IMR-90 (cell line): Measurements from ENCODE around the gene ACAD11. TPM values are rescaled to one million over a fixed set of nuclear protein-coding genes. Genes with fewer than 3 reads are reported as not detected.

Source experiments
- ATAC-seq: fragments of 200-7000 bp; cut with Tn5 transposase; 2 replicates; pipeline ENCODE4 v1.9.1; 2020; ENCODE audit warnings: low read depth, mild to moderate bottlenecking, moderate library complexity
- BruUV-seq: library from RNA; stranded (reverse); fragments of 400-500 nt; replicated peaks from 2 replicates; lab custom pipeline; 2021; lab: Mats Ljungman, UMichigan
- CTCF ChIA-PET: fragments of 300-600 bp; formaldehyde crosslinking; extraction: SDS; loops from one replicate; lab custom pipeline; 2021; ENCODE audit warnings: antibody characterized with exemption; lab: Yijun Ruan, JAX
- POLR2A ChIA-PET: fragments of 300-600 bp; sonication (Branson Sonifier 250); formaldehyde crosslinking; loops from one replicate; lab custom pipeline; 2022; ENCODE audit warnings: antibody characterized with exemption; ENCODE audit not compliant: unreplicated experiment; lab: Charles Lee
- DNase-seq: peaks from one replicate; pipeline ENCODE4 v3.0.0; 2013
- H2AFZ ChIP-seq: replicated peaks from 2 replicates; pipeline ENCODE3; 2013; ENCODE audit warnings: low read length, mild to moderate bottlenecking; ENCODE audit not compliant: poor library complexity
- H2AK5ac ChIP-seq: 2 replicates; pipeline ENCODE4 v1.6.1; 2013; ENCODE audit warnings: low read depth, low read length, inconsistent platforms
- H2AK9ac ChIP-seq: replicated peaks from 2 replicates; pipeline ENCODE3; 2013; ENCODE audit warnings: mild to moderate bottlenecking, low read depth, low read length, moderate library complexity; ENCODE audit not compliant: poor library complexity
- H2BK120ac ChIP-seq: 2 replicates; pipeline ENCODE4 v1.6.1; 2013; ENCODE audit warnings: low read depth, low read length, inconsistent platforms
- H2BK15ac ChIP-seq: 3 replicates; pipeline ENCODE4 v1.6.1; 2013; ENCODE audit warnings: low read depth, low read length, inconsistent platforms
- H2BK20ac ChIP-seq: 2 replicates; pipeline ENCODE4 v1.6.1; 2013; ENCODE audit warnings: low read depth, mild to moderate bottlenecking, inconsistent platforms, low read length, moderate library complexity
- H2BK5ac ChIP-seq: 2 replicates; pipeline ENCODE4 v1.6.1; 2013; ENCODE audit warnings: mild to moderate bottlenecking, low read depth, low read length, inconsistent platforms; ENCODE audit not compliant: poor library complexity, severe bottlenecking
- H3K14ac ChIP-seq: replicated peaks from 2 replicates; pipeline ENCODE4 v1.6.1; 2013; ENCODE audit warnings: low read depth, low read length, inconsistent platforms
- H3K18ac ChIP-seq: 2 replicates; pipeline ENCODE4 v1.6.1; 2013; ENCODE audit warnings: low read depth, low read length, control low read depth
- H3K23ac ChIP-seq: 2 replicates; pipeline ENCODE4 v1.6.1; 2013; ENCODE audit warnings: low read depth, low read length, inconsistent platforms
- H3K27ac ChIP-seq: 2 replicates; pipeline ENCODE4 v1.5.1; 2013; ENCODE audit warnings: mild to moderate bottlenecking, control low read depth, low read length; ENCODE audit not compliant: insufficient read depth
- H3K27me3 ChIP-seq: 2 replicates; pipeline ENCODE4 v1.6.1; 2013; ENCODE audit warnings: low read length; ENCODE audit not compliant: control insufficient read depth, insufficient read depth
- H3K36me3 ChIP-seq: 2 replicates; pipeline ENCODE4 v1.6.1; 2013; ENCODE audit warnings: low read length, mixed read lengths; ENCODE audit not compliant: control insufficient read depth, insufficient read depth
- H3K4ac ChIP-seq: 2 replicates; pipeline ENCODE4 v1.6.1; 2013; ENCODE audit warnings: low read depth, low read length, inconsistent platforms
- H3K4me1 ChIP-seq: 2 replicates; pipeline ENCODE4 v1.6.1; 2013; ENCODE audit warnings: low read length, mixed read lengths; ENCODE audit not compliant: control insufficient read depth, insufficient read depth
- H3K4me2 ChIP-seq: 2 replicates; pipeline ENCODE4 v1.6.1; 2013; ENCODE audit warnings: low read depth, mild to moderate bottlenecking, control low read depth, low read length, moderate library complexity
- H3K4me3 ChIP-seq: 2 replicates; pipeline ENCODE4 v1.5.1; 2013; ENCODE audit warnings: low read depth, mild to moderate bottlenecking, control low read depth, low read length, moderate library complexity; ENCODE audit not compliant: insufficient read depth
- H3K56ac ChIP-seq: 2 replicates; pipeline ENCODE4 v1.6.1; 2013; ENCODE audit warnings: low read length, inconsistent platforms; ENCODE audit not compliant: insufficient read depth; ENCODE audit errors: extremely low read depth
- H3K79me1 ChIP-seq, 2 experiments: 2 replicates each; pipeline ENCODE4 v1.6.1; 2013; ENCODE audit warnings: low read length in 2 of 2, inconsistent platforms in 1 of 2, low read depth in 1 of 2
- H3K9ac ChIP-seq: 2 replicates; pipeline ENCODE4 v1.6.1; 2013; ENCODE audit warnings: low read depth, low read length, control low read depth
- H3K9me1 ChIP-seq: 2 replicates; pipeline ENCODE4 v1.6.1; 2013; ENCODE audit warnings: low read length, inconsistent platforms; ENCODE audit not compliant: insufficient read depth
- H3K9me3 ChIP-seq: 2 replicates; pipeline ENCODE4 v1.6.1; 2013; ENCODE audit warnings: low read length; ENCODE audit not compliant: control insufficient read depth, insufficient read depth
- H4K20me1 ChIP-seq: 2 replicates; pipeline ENCODE4 v1.6.1; 2013; ENCODE audit warnings: low read length, inconsistent platforms; ENCODE audit not compliant: insufficient read depth
- H4K5ac ChIP-seq: 2 replicates; pipeline ENCODE4 v1.6.1; 2013; ENCODE audit warnings: mild to moderate bottlenecking, low read depth, low read length, control low read depth
- H4K8ac ChIP-seq, 2 experiments: 2 replicates each; pipeline ENCODE4 v1.6.1; 2013; ENCODE audit warnings: low read depth in 2 of 2, low read length in 2 of 2, control low read depth in 1 of 2, inconsistent platforms in 1 of 2
- H4K91ac ChIP-seq: 2 replicates; pipeline ENCODE4 v1.6.1; 2013; ENCODE audit warnings: low read depth, low read length, inconsistent platforms; ENCODE audit not compliant: insufficient read depth
- CEBPB ChIP-seq: IDR thresholded peaks from 2 replicates; pipeline ENCODE4 v1.6.1; 2012; ENCODE audit warnings: low read depth, low read length, improper control_type of control experiment
- FOS ChIP-seq: fragments of 150-350 bp; IDR thresholded peaks from 2 replicates; pipeline ENCODE4 v1.6.1; 2016; ENCODE audit warnings: low read depth, low read length
- NFE2L2 ChIP-seq: fragments of 150-350 bp; IDR thresholded peaks from 2 replicates; pipeline ENCODE4 v1.6.1; 2016; ENCODE audit warnings: low read depth, mild to moderate bottlenecking, low read length
- RFX5 ChIP-seq: IDR thresholded peaks from 2 replicates; pipeline ENCODE4 v1.8.0; 2012; ENCODE audit warnings: low read depth, mild to moderate bottlenecking, low read length, moderate library complexity
- WGBS, 2 experiments: methylation state at CpG; one replicate each; pipeline versions ENCODE4 v1.1.5 to v1.1.7; 2013; ENCODE audit warnings: missing lambda C conversion rate in 2 of 2; ENCODE audit not compliant: insufficient read length in 1 of 2; ENCODE audit errors: extremely low coverage in 2 of 2; 5-methylcytosine and 5-hydroxymethylcytosine counted together
- dilution Hi-C: fragments of 300-500 bp; cut with HindIII; formaldehyde crosslinking; loops from one replicate; pipeline ENCODE4 v1.14.3; 2018; ENCODE audit warnings: low sequenced_read_pairs; ENCODE audit not compliant: unreplicated experiment
- in situ Hi-C: fragments of 300-500 bp; cut with MboI; formaldehyde crosslinking; loops from 3 replicates; pipeline ENCODE4 v1.14.3; 2019; ENCODE audit warnings: low sequenced_read_pairs, inconsistent platforms, mixed read lengths
- intact Hi-C: fragments of 100-400 bp; cut with micrococcal nuclease; formaldehyde crosslinking; loops from 2 replicates; pipeline ENCODE4 v1.10.0; 2022
- polyA plus RNA-seq, 3 experiments: library from polyadenylated mRNA; depleted of rRNA; stranded (reverse); fragments of >200 nt; gene quantifications; 2 replicates each; pipeline ENCODE4 v1.2.3, GENCODE V29; 2012; ENCODE audit warnings: low replicate concordance in 1 of 3
- total RNA-seq: library from RNA; depleted of rRNA; stranded (reverse); fragments of >200 nt; gene quantifications from 2 replicates; pipeline ENCODE4 v1.2.3, GENCODE V29; 2012

The ACAD11 gene
- total and polyA plus RNA-seq, 2 of the 4 experiments (the other 2 are of a cell fraction), result 16.0 to 18.8 TPM

GRCh38 chr3:132554437-132554836 is 105.2 kb downstream of the ACAD11 start:
- TF ChIP-seq FOS, result no peak
- no peak for TF ChIP-seq NFE2L2
- no peak for TF ChIP-seq CEBPB
- TF ChIP-seq RFX5, result no peak
- WGBS, 2 experiments, result 75% methylated on average over 1 of the region's 8 CpGs; no CpG with 5 or more reads in 1 of the 2 experiments

More at GRCh38 chr3:132554437-132554836, 105.2 kb downstream of the ACAD11 start:
- Histone ChIP-seq H3K4me1 (peaks cover 12% of the 10 kb centered on the region), H3K36me3 (peaks cover 2% of the 10 kb centered on the region; the same call in 1 of the 2 replicates), H3K9ac (no peak overlapping the region), H2AK9ac (no peak overlapping the region), H2BK120ac (no peak overlapping the region), H4K8ac (no peak overlapping the region), H3K9me3 (no peaks in the 10 kb centered on the region), H3K4ac (no peak overlapping the region), H3K79me1 (no peaks in the 10 kb centered on the region), H2AK5ac (no peak overlapping the region), H4K5ac (no peak overlapping the region), H2AFZ (no peak overlapping the region), H3K27ac (no peak overlapping the region), H3K18ac (no peak overlapping the region), H3K4me3 (no peak overlapping the region), H3K23ac (no peak overlapping the region), H3K4me2 (no peak overlapping the region), H3K27me3 (no peaks in the 10 kb centered on the region), H2BK20ac (no peak overlapping the region), H2BK5ac (no peak overlapping the region), H4K20me1 (no peaks in the 10 kb centered on the region), H4K91ac (no peak overlapping the region), H2BK15ac (no peak overlapping the region), H3K14ac (no peak overlapping the region), H3K9me1 (peaks cover 12% of the 10 kb centered on the region), H3K56ac (no peak overlapping the region)
- intact Hi-C loops, result no loop called here
- no TSS peak for BruUV-seq
- ChIA-PET CTCF (no interaction called here), POLR2A (no interaction called here)
- peak; percentile 51 for DNase-seq
- dilution Hi-C loops, result no loop called here
- in situ Hi-C loops, result no loop called here
- ATAC-seq, result peak; percentile 60
